Islet precursor cell (in vitro differentiated cells): ENCODE data around the gene SCPEP1.

Experiments used
- DNase-seq: peaks from one replicate; pipeline ENCODE4 v3.0.0-alpha.2; 2018

The SCPEP1 gene

GRCh38 chr17:57045868-57046704, 68.2 kb downstream of the SCPEP1 start:
- no peak for DNase-seq

DNA sequence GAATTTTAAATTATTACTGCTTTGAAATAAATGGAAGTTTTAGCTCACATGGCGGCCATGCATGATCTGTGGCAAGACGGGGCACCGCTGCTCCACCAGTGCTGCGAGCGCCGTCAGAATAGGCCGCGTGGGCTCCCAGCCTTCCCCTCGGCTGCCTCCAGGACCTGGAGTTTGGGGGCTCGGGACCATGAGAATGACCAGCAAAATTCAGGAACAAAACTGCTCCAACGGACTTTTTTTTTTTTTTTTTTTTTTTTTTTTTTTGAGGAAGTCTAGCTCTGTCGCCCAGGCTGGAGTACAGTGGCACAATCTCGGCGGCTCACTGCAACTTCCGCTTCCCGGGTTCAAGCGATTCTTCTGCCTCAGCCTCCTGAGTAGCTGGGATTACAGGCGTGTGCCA, 68.8 kb downstream of the SCPEP1 start:
- no peak for DNase-seq

DNA sequence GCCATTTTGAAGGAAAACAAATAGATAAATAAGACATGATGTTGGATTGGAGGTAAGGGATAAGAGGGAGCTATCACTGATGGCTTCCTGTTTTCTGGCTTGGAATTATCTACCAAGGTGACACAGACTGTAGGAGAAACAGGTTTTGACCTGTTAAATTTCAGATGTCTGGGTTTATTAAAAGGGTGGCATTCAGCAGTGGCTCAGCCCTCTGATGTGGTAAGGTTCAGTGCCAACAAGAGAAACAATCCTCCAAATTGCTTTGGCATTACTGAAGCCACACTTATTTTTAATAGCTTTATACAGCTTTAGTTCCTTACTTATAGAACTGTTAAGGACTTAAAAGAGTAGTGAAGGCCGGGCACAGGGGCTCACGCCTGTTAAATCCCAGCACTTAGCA, 70.2 kb downstream of the SCPEP1 start:
- peak; percentile 18 for DNase-seq

GRCh38 chr17:57050306-57050705, 72.4 kb downstream of the SCPEP1 start:
- DNase-seq: no peak

GRCh38 chr17:57051886-57052361, 74.0 kb downstream of the SCPEP1 start:
- no peak for DNase-seq
